ENCODE measurements around the gene RERE.

The RERE gene

DNA sequence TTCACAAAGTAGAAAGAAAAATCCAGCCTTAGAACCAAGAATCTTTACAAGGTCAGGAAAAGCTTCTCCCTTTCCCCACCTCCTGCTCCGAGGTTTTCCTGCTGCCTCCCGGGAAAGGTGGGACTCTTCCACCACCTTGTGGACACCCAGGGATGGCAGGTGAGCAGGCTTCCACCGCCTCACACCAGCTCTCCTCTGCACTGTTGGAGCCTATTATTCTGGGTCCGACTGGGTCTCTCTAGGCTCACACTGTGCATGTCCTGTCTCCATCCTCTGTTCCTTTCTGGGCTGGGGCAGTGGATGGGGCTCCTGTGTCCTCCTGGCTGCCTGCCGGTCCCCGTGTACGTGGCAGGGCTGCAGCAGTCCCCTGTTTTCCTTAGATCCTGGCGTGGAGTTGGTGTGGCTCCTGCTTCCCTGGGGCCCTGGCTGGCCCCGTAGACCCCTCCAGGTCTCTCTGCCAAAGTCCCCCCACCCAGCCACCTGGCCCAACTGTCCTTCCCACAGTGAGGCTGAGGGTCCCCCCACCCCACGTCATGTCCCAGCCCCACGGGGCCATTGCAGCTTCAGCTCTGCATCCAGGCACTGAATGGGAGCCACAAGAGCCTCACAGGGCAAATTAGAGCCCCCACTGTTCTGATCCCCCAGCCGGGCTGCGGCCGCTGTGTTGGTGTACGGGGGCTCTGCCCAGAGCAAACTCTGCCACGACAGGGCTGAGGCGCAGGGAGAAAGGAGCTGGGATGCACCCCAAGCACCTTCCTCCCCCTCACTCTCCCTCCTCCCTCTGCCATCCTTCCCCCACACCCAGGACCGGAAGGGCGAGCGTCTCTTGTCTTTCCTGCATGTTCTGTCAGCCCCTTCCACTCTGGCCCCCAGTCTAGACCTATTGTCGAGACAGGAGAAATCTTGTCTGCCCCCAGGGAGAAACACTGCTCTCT is 502.8 kb downstream of the RERE start:
- H3K27me3 Mint-ChIP-seq: peaks cover 17% of the 10 kb centered on the region
- H3K4me1 Mint-ChIP-seq (ENCODE audit: low read depth): peaks cover 11% of the 10 kb centered on the region
- no peak overlapping the region for H3K4me3 Mint-ChIP-seq
- H3K27ac Mint-ChIP-seq: no peak overlapping the region
- no peaks in the 10 kb centered on the region for H3K9me3 Mint-ChIP-seq (ENCODE audit: low read depth)
- no peaks in the 10 kb centered on the region for H3K36me3 Mint-ChIP-seq

DNA sequence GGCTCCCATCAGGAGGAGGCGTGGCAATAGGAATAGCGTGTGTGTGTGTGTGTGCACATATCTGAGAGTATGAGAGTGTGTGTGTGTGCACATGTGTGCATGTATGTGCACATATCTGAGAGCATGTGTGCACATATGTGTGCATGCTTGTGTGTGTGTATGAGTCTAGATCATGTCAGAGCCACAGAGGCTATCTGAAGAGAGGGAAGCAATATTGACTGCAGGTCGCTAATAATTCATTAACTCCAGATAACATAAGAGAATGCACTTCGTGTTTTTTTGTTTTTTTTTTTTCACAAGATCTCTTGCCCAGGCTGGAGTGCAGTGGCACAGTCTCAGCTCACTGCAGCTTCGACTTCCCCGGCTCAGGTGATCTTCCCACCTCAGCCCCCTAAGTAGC is 504.2 kb downstream of the RERE start:
- Mint-ChIP-seq H3K4me3 (no peak overlapping the region), H3K27me3 (peaks cover 17% of the 10 kb centered on the region), H3K9me3 (ENCODE audit: low read depth) (no peaks in the 10 kb centered on the region), H3K4me1 (ENCODE audit: low read depth) (peaks cover 6% of the 10 kb centered on the region), H3K27ac (no peak overlapping the region), H3K36me3 (no peaks in the 10 kb centered on the region)

DNA sequence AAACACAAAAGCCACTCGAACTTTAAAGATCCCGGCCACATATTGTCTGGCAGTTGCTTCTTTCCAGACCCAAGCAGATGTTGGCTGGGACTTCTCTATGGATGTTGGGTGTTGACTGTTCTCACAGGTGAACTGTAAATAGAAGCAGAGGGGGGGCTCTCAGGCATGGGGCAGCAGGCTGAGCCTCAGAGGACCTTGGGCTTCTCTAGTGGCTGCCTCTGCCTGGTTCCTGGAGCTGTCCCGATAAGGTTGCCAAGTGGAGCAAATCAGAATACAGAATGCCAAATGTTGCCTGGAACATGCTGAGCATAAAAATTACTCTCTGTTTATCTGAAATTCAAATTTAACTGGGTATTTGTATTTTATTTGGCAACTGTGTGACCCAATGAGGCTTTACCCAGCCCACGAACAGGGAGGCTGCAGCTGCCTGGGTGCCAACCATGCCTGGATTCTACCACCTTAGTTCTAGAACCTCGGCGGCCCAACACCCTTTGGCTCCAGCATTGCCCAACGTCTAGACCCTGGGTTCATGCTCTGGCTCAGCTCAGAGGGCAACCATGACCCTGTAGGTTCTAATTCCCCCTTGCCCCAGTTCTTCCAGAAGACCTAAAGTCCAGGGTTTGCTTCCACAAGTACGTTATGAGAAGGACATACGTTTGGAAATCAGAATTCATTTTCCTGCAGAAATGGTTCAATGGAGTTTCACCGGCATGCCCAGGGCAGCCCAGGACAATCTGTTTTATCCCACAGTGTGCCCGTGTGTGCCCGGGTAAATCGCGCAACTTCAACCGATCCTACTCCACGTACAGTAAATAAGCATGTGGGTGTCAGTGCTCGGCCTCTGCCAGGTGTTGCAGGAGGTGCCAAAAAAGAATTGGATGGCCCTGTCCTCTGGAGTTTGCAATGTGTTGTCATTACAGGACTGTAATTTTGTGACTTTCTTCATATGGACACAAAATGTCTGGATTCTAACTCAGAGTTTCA is 504.9 kb downstream of the RERE start:
- peaks cover 5% of the 10 kb centered on the region for H3K4me1 Mint-ChIP-seq (ENCODE audit: low read depth)
- H3K27ac Mint-ChIP-seq: no peak overlapping the region
- H3K36me3 Mint-ChIP-seq: no peaks in the 10 kb centered on the region
- H3K27me3 Mint-ChIP-seq: peaks cover 17% of the 10 kb centered on the region
- H3K9me3 Mint-ChIP-seq (ENCODE audit: low read depth): no peaks in the 10 kb centered on the region
- no peak overlapping the region for H3K4me3 Mint-ChIP-seq

DNA sequence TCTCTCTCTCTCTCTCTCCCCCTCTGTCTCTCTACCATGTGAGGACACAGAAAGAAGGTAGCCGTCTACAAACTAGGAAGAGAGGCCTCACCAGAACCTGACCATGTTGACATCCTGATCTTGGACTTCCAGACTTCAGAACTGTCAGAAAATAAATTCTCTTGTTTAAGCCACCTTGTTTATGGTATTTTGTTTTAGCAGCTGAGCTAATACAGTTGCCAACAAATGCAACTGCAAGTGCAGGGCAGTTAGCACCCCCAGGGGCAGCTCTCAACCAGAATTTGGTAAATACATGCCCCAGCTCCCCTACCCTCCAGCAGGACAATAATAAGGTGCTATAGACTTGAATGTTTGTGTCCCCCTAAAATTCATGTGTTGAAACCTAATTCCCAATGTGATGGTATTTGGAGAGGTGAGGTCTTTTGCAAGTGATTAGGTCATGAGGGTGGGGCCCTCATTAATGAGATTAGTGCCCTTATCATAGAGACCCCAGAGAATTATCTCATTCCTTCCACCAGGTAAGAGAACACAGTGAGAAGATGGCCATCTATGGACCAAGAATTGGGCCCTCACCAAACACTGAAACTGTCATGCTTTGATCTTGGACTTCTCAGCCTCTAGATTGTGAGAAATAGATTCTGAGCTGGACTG is 506.2 kb downstream of the RERE start:
- Mint-ChIP-seq H3K9me3 (ENCODE audit: low read depth) (no peaks in the 10 kb centered on the region), H3K27ac (no peak overlapping the region), H3K36me3 (no peaks in the 10 kb centered on the region), H3K27me3 (peaks cover 16% of the 10 kb centered on the region), H3K4me1 (ENCODE audit: low read depth) (peaks cover 4% of the 10 kb centered on the region), H3K4me3 (no peak overlapping the region)

DNA sequence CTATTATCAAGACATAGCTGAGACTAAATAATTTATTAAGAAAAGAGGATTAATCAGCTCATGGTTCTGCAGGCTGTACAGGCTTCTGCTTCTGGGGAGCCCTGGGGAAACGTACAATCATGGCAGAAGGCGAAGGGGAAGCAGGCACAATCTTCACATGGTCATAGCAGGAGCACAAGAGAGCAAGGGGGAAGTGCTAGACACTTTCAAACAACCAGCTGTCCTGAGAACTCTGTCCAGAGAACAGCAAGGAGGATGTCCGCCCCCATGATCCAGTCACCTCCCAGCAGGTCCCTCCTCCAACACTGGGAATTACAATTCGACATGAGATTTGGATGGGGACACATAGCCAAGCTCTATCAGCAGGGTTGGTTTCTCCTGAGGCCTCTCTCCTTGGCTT is 509.8 kb downstream of the RERE start:
- Mint-ChIP-seq H3K4me3 (no peak overlapping the region), H3K27ac (no peak overlapping the region), H3K9me3 (ENCODE audit: low read depth) (no peaks in the 10 kb centered on the region), H3K4me1 (ENCODE audit: low read depth) (no peaks in the 10 kb centered on the region), H3K27me3 (peaks cover 2% of the 10 kb centered on the region), H3K36me3 (no peaks in the 10 kb centered on the region)

DNA sequence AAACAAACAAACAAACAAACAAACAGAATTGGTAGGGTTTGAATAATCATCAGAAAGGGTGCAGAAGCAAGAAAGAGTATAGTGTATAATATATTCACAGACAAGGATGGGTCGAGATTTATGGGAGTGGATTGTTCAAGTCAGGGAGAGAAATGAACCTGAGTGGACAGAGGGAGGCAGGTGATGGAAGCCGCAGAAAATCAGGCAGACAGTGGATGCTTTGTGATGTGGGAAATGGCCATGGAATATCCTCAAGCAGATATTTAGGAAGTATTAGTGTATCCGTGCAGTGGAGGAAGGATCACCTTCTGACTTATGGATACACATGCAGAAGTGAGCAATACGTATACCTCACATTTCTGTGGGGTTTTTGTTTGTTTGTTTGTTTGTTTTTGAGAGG is 513.6 kb downstream of the RERE start:
- no peaks in the 10 kb centered on the region for H3K4me1 Mint-ChIP-seq (ENCODE audit: low read depth)
- peaks cover 2% of the 10 kb centered on the region for H3K27me3 Mint-ChIP-seq
- H3K27ac Mint-ChIP-seq: no peak overlapping the region
- H3K4me3 Mint-ChIP-seq: no peak overlapping the region
- no peaks in the 10 kb centered on the region for H3K9me3 Mint-ChIP-seq (ENCODE audit: low read depth)
- H3K36me3 Mint-ChIP-seq: no peaks in the 10 kb centered on the region

DNA sequence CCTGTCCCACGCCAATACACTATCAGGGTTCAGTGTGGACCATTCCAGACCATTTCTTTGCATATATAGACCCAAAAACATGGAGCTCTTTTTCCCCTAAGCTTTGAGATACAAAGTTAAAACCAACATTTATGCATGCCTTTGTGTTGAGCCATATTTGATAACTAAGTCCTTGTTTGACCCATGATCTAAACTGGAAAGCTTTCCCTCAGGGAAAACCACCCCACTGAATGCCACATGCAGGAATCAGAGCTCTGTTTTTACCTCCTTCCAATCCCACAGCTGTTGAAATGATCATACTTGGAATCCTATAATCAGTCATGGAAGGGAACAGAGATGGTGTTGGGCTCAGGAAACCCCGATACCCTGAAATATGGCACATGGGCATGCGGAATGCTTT is 514.3 kb downstream of the RERE start:
- H3K9me3 Mint-ChIP-seq (ENCODE audit: low read depth): no peaks in the 10 kb centered on the region
- peaks cover 2% of the 10 kb centered on the region for H3K27me3 Mint-ChIP-seq
- no peaks in the 10 kb centered on the region for H3K36me3 Mint-ChIP-seq
- H3K4me3 Mint-ChIP-seq: no peak overlapping the region
- no peak overlapping the region for H3K27ac Mint-ChIP-seq
- no peaks in the 10 kb centered on the region for H3K4me1 Mint-ChIP-seq (ENCODE audit: low read depth)

Measured in activated naive CD8-positive, alpha-beta T cell (primary cell).